HG03520 (cell line): ENCODE data around the gene PRSS58.

ENCODE experiments used
- ATAC-seq: cut with Tn5 transposase; IDR thresholded peaks from one replicate; pipeline ENCODE4 v1.9.1; 2021; ENCODE audit warnings: mild to moderate bottlenecking, moderate library complexity; ENCODE audit not compliant: unreplicated experiment

Gene PRSS58, protein sequence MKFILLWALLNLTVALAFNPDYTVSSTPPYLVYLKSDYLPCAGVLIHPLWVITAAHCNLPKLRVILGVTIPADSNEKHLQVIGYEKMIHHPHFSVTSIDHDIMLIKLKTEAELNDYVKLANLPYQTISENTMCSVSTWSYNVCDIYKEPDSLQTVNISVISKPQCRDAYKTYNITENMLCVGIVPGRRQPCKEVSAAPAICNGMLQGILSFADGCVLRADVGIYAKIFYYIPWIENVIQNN

DNA sequence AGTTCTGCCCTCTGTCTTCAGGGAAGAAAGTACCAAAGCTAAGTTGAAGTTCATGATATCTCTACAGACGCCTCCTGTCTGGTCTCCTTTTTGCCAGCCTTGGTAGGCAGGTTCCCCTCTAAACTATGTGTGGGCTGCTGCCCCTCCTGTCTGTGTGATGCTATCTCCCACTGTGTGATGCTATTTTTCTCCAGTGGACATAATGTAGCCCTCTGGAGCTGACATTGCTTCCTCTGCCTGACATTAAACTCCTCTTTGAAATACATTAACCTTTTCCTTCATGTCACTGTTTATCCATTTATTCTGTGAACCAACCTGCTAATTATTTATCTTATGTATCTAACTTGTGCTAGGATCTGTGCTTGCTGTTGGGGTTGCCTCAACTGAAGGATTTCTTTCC, at the start of gene PRSS58:
Gene PRSS58, minus strand, starts transcription at position 101 of the 400 bp plus-strand sequence. CDS start 351 bp downstream, outside the sequence.
- no peak for ATAC-seq

DNA sequence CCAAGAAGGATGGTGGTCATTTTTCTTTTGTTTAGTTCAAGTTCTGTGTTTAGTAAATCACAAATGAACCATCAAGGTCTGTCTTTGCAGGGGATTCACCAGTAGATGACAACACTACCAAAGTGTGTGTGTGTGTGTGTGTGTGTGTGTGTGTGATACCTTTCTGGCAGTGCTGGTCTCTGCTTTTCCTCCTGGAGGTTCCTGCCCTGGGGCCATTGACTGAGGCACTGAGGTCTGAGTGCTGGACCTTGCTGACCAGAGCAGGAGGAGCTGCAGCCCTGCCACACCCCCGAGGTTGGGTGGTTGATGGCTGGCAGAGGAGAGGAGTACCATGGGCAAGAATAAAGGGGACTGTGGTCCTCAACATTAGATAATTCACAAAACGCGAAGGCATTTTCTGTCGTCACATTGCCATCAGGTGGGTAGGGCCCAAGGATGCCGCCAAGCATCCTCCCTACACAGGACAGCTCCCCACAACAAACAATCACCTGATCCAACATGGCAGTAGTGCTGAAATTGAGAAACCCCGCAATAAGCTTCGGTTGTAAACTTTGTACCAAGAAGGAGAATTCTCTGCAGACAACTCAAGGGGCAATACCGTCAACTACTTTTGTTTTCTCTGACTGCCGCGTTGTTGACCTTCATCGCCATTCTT, 49.5 kb upstream of the PRSS58 start:
- no peak for ATAC-seq

DNA sequence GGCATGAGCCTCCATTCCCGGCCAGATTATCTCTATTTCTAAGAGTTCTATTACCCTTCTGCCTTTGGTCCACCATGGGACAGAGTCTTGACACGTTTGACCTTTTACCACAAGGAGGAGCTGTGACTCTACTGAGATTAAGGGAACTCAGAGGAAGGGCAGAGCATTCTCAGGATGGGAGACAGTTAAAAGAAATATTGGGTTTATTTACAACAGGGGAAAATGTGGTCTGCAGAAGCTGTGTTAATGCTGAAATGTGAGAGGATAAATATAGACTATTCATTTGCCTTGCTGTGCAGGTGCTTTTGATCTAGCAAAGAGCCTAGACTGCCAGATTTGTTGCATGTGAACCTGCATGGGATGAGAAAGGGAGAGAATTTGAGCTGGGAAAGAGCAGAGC, 45.8 kb upstream of the PRSS58 start:
- no peak for ATAC-seq

DNA sequence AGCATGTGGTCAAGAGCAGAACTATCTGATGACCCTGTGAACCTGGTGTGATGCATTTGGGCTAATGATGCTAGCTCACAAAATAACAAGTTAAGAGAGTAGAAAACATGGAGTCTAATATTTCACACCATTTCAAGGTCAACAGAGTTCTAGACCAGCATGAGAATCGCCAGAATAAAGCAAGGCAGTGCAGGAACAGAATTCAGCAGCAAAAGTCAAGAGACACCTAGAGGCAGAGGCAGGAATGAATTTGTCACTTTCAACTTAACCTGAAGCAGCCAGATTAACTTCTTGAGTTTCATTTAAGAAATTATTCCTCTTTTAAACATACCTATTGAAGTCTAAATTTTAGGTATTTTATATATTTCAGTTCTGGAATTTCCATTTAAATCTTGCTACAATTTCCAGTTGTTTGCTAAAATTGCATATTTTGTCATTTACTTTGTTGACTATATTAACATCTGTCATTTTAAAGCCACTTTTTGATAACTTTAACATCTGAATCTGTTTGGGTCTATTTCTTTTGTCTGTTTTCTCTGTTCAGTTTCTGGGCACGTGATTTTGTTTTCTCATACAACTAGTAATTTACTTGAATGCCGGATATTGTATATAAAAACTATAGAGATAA, 44.2 kb upstream of the PRSS58 start:
- peak; percentile 50 for ATAC-seq

DNA sequence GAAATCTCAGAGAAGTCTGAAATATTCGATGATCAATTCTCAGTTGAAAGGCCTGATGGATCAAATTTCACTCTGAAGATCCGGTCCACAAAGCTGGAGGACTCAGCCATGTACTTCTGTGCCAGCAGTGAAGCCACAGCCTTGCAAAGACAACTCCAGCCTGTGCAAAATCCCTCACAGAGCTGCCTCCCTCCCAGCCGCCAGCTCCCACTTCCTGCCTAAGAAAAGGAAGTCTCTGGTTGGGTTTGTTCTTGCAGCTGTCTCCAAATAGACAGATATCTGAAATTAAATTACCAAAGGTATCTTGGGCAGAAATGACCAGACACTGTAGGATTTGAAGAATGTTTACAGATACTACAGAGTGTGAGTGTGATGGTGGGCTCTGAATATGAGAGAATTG, 43.4 kb upstream of the PRSS58 start:
- no peak for ATAC-seq

DNA sequence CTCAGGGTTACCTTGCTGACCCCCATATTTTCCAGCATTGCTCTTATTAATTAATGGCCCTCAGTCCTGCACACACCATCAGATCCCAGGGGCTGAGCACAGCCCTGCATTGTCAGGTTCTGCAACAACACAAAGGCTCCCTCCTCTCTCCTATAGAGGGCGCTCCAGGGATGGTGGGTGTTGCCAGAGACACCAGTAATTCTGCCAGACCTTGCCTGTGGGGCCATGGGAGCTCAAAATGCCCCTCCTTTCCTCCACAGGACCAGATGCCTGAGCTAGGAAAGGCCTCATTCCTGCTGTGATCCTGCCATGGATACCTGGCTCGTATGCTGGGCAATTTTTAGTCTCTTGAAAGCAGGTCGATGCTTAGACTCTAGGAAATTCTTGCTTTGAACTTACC, 42.8 kb upstream of the PRSS58 start:
- no peak for ATAC-seq

DNA sequence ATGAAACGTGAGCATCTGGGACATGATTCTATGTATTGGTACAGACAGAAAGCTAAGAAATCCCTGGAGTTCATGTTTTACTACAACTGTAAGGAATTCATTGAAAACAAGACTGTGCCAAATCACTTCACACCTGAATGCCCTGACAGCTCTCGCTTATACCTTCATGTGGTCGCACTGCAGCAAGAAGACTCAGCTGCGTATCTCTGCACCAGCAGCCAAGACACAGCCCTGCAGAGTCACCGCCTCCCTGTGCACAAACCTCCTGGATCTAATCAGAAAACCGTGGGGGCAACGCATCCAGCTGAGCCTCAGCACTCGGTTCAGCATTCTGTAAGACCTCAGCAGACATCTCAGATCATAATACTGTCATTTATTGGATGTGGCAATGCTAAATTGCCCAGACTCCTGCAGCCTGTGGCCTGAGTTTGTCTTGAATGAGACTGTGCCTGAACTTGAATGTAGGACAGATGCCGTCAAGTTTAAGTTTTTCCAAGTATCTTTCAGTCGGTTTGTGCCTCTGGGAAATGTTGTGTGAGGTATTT, 41.5 kb upstream of the PRSS58 start:
- ATAC-seq: no peak

DNA sequence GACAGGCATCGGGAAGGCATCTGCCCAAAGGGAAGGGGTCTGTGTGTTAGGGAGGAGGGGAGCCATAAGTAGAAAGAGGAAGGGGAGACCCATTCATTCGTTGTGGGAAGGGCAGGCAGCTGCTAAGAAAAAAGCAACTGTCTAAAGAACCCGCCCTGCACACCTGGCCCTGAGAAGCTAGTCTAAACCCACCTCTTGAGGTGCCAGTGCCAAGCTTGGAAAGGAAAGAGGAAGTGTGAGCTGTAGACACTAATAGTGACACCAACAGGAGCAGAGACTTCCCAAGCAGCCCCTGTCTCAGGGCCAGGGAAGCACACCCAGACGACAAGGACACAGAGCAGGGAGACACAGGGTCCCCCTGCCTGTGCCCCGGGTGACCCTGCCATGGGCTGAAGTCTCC, 40.8 kb upstream of the PRSS58 start:
- no peak for ATAC-seq

DNA sequence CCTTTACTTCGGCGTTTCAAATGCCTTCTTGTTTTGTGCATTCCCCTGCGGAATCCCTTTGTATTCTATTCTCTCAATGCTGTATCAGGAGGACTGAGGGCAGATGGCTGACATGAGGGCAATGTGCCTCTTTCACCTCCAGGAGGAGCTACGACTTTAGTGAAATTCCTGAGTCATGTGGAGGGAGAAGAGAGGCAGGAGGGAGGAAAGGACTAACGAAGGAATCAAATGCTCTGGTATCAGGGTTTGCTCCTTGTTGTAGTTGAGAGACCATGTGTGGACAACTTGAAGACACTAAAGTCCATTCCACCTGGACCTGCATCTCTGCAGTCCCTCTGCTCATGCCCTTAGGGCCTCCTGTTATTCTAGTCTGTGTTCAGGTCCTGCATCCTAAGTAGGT, 40.2 kb upstream of the PRSS58 start:
- ATAC-seq: no peak

DNA sequence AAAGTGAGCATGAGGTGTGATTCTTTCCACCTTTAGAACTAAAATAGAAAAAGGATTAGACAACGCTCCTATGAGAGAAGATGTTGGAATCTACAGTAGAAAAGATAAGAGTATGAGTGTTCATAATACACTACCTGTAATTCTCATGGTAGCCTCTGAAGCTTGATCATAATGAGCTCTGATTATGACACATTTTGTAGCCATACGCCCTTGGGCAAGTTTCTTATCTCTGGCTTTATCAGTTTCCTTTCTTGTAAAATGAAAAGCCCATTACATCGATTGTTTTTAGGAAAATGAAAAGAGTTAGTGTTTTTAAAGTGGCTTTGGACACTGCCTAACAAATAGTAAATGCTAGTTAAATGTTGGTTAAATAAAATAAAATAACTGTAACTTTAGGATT, 22.4 kb upstream of the PRSS58 start:
- ATAC-seq: no peak

DNA sequence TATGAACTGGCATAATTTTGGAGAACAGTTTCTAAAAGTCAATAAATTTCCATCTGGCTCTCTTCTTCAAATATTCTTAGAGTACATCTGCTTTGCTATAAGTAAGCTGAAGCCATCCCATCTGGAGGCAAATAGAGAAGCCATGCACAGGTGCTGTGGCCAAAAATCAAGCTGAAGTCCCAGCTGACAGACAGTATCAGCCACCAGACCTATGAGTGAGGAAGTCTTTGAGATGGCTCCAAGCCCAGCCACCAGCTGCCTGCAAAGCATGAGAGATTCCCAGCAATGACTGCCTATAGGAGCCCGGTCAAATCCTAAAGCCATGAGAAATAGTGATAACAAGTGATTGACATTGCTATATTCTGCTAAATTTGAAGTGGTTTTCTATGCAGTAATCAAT, 21.7 kb upstream of the PRSS58 start:
- no peak for ATAC-seq

DNA sequence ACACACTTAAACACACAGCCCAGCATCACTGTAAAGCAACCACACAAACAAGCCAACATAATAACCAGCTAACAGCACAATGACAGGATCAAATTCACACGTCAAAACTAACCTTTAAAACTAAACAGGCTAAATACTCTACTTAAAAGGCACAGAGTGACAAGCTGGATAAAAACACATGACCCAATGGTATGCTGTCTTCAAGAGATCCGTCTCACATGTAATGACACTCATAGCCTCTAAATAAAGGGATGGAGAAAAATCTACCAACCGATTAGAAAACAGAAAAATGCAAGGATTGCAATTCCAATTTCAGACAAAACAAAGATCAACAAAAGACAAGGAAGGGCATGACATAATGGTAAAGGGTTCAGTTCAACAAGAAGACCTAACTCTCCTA, 17.2 kb upstream of the PRSS58 start:
- ATAC-seq: no peak

DNA sequence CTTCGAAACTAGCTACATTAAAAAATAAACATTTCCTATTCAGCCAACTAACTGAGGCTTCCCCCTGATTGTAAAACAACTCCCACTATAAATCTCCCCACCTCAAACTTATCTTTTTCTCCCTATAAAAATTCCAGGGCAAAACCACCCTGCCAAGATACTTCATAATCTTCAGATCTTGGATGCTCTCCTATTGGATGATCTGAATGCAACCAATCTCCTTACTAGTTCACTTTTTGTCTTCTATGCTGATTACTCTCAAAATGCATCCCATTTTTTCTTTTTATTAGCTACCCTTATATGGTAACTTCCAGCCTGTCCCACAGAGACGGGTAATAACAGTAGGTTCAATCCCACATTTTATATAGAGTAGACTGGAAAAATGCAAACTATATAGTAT, 15.0 kb upstream of the PRSS58 start:
- ATAC-seq: no peak

DNA sequence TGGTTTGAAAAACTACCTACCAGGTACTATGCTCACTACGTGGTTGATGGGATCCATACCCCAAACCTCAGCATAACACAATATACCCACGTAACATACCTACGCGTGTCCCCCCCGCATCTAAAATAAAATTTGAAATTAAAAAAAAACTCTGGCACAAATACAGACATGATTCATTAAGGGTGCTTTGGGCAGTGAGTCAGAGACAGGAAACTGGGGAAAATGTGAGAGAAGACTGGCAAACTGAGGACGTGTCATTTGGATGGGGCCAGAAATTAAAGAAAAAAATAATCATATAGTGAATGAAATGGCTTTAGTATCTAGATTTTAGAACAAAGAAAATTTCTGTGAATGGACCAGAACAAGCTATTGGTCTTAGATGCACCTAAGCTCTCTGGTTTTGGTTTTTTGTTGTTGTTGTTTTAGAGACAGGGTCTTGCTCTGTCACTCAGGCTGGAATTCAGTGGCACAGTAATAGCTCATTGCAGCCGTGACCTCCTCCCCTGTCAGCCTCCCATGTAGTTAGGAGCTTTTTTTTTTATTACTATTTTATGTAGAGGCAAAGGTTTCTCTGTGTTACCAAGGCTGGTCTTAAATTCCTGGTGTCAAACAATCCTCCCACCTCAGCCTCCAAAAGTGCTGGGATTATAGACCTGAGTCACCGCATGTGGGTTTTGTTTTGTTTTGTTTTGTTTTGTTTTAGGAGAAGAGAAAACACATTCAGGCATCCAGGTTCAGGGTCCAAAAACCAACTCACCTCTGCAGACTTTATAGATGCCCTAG, 5.9 kb upstream of the PRSS58 start:
- no peak for ATAC-seq

DNA sequence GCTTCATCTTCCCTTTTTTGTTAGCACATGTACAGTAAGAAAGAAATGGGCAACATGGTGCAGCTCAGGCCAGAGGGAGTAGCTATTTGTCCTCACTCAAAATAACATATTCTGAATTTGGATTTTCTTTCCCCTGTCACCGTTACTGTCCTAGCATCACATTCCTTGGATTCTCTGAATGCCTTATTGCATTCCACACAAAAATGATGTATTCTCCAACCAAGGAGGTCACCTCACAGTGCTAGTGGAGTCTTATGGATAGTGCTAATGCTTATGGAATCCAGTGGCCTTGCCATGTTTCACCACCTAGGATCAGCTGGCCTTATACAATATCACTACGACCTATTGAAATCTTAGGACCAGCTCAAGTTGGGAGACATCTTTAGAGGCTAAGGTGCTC, 7.2 kb downstream of the PRSS58 start:
- ATAC-seq: no peak

DNA sequence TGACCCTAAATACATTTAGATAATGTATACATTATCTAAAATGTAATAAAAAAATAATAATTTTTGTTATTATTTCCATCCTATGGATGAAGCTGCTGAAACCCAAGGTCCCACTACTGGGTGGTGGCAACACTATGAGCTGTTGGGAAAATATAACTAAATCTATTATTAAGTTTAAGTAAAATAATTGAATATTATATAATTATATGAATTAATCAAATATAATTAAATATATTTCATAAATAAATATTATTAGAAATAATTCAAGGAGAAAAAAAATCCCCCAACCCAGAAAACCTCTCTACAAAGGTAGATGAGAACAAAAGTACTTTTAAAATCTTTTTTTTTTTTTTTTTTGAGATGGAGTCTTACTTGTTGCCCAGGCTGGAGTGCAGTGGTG, 7.9 kb downstream of the PRSS58 start:
- no peak for ATAC-seq

DNA sequence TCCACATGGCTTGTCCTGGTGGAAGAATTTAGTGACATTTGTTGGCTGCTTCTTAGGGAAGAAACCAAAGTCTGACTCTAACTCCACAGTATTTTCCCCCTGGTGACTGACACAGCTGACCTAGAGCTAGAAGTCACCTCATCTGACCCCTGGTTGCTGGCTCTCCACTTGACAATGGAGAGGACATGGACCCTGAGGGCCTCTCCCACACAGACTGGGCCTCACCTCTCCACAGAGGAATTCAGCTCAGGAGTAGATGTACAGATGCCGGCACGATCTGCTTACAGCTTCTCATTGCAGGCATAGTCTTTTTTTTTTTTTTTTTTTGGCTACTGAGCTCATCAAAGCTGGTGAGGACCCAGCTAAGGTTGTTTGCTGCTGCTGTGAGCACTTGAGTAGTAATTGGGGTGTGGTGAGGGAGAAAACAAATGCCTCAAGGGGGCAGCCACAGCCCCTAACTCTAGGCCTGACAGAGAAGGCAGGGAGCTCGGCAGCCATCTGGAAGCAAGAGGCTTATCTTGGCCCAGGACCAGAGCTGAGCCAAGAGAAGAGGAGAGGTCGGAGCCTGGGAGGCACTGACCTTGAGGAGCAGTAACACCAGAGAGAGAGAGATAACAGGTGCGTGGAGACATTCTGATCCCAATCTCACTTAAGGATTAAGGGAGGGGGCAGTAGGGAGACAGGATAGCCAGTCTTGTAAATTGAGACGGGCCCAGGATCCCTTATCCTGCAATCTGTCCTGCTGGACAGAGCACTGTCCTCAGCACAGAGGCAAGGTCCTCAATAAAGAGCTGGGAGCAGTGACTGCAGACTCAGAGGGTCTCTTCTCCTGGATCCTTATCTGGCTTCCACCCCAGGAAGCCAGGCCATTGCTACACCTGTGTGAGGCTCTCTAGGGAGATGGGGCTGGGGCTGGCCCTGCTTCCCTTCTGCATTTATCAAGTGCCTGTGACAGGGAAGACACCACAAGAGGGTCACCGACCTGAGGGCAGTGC, 9.4 kb downstream of the PRSS58 start:
- no peak for ATAC-seq

DNA sequence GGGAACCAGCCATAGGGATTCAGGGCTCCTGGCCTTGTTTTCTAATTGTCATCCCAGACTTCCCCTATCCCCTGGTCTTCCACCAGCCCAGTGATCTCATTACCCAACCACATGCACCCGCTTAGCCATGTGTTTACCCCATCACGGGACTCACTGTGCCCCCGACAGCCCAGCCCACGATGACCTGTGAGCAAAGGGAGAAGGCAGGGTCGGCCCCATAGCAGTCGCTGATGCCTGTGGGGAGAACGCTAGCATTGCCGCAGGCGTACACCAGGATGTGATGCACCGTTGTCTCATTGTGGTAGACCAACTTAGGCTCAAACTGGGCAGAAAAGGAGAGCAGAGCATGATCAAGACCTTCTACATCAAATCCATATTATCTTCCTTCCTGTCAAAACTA, 14.0 kb downstream of the PRSS58 start:
- no peak for ATAC-seq

DNA sequence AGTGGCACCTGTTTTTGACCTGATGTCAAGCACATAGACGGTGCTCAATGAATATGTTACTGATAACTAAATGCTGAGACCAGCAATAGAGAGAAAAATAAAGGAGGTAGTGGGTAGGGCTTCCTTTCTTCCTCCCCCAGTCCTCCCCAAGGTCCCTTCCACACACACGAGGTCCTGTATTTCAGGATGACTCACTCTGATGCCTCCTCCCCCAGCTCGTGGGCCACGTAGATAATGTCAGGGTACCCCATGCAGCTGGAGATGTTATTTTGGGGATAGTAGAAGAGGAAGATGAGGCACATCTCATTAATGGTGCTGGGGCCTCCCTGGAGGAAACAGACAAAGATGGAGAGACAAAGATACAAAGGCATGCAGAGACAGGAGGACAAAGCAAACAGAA, 17.3 kb downstream of the PRSS58 start:
- ATAC-seq: no peak

DNA sequence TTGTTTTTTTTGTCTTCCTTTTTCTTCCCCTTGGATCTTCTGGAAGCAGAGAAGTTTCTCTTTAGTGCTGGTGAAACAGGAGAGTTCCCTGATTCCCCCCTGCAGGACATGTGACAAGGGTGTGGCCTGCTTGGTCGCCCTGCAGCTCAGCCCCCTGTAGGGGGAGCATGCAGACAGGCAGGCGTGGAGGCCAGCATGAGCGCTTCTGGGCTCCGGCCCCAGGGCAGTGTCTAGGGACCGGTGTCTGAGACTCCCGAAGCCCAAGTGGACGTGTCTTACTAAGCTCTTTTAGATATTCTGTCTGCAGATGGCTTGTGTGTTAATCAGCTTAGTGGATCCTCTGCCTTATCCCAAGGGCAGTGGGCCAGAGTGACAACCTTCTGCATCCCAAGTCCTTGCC, 26.1 kb downstream of the PRSS58 start:
- no peak for ATAC-seq
